Lung microvascular endothelial cell (primary cell): ENCODE measurements around the gene NDC80. TPM values are rescaled to one million over a fixed set of nuclear protein-coding genes. Genes with fewer than 3 reads are reported as not detected.

Source experiments
- DNase-seq, 2 donors: peaks; one replicate each; pipeline versions ENCODE4 v3.0.0 to v3.0.0-alpha.2; 2010; ENCODE audit warnings: low read depth in 2 of 2
- total RNA-seq: library from RNA; depleted of rRNA; stranded (reverse); fragments of >200 nt; gene quantifications from 2 replicates; pipeline ENCODE4 v1.2.1, GENCODE V29; 2014

The NDC80 gene
- total RNA-seq, 1 donor from 2014 or later = 3.2 TPM

DNA sequence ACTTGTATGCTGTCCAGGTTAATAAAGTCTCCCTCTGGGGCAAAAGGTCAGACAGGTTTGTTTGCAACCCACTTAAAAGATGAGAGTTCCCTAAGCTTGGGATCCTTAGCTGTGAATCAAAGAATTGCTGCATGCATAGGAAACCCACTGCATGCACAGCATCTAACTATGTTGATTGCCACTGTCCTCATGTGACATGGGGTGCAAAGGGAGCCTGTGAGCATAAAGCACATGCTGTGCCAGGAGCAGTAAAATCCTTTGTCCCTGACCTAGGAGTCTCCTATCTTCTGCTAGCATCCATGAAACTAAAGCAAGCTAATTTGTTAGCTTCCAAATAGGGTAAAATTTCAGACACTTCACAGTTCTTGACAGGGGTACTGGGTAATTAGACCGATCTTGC is 13.8 kb upstream of the NDC80 start:
- DNase-seq = no peak

DNA sequence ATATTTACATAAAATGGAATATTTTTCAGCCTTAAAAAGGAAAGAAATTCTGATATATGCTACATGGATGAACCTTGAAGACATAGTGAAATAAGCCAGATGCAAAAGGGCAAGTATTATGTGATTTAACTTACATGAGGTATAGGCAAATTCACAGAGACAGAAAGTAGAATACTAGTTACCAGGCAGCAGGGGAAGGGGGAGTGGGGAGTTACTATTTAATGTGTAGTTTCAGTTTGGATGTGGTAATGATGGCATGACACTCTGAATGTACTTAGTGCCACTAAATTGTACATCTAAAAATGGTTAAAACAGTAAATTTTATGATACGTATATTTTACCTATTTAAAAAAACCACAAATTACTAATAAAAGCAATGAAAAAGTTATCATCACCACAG is 12.1 kb upstream of the NDC80 start:
- no peak for DNase-seq

DNA sequence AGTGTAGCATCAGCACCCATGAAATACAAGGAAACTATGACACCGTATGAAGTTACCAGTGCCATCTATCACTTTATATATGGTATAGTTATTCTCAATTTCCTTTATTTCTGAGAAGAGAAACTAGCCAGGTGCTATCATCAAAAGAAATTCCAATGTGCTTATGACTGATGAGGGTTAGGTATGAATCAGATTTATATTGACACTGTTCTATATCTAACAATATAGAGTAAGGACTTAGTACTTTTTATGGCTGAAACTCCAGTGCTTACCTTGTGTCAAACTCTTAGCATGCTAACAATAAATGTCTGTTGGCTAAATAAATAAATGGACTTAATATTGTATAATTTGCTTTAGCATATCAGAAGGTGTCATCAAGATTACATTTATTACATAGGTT is 7.0 kb upstream of the NDC80 start:
- DNase-seq = no peak

DNA sequence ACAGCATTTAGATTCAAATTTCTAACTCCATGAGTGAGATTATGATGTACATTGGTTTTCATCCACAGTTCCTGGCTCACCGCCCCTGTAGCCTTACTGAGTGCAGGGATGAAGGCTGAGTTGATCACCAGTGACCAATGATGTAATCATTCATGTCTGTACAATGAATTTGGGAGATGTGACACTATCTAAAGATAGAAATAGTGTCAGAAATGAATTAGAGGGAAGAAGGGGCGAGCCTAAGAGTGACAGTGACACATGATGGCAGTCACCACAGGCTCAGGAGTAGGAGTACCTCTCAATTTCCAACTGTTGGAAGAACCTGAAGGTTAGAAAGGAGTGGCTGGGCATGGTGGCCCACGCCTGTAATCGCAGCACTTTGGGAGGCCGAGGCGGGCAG is 3.2 kb upstream of the NDC80 start:
- no peak for DNase-seq

DNA sequence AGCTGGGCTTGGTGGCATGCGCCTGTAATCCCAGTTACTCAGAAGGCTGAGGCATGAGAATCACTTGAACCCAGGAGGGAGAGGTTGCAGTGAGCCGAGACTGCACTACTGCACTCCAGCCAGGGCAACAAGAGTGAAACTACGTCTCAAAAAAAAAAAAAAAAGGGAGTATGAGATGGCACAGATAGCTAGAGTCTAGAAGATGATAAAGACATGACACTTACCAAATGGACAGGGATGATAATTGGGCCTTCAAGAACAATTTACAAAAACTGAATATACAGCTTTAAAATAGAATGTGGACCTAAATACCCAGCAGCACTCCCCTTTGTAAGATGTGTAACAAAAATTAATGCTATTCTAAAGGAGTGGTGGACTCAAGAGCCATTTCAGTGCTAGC is 2.8 kb upstream of the NDC80 start:
- no peak for DNase-seq

DNA sequence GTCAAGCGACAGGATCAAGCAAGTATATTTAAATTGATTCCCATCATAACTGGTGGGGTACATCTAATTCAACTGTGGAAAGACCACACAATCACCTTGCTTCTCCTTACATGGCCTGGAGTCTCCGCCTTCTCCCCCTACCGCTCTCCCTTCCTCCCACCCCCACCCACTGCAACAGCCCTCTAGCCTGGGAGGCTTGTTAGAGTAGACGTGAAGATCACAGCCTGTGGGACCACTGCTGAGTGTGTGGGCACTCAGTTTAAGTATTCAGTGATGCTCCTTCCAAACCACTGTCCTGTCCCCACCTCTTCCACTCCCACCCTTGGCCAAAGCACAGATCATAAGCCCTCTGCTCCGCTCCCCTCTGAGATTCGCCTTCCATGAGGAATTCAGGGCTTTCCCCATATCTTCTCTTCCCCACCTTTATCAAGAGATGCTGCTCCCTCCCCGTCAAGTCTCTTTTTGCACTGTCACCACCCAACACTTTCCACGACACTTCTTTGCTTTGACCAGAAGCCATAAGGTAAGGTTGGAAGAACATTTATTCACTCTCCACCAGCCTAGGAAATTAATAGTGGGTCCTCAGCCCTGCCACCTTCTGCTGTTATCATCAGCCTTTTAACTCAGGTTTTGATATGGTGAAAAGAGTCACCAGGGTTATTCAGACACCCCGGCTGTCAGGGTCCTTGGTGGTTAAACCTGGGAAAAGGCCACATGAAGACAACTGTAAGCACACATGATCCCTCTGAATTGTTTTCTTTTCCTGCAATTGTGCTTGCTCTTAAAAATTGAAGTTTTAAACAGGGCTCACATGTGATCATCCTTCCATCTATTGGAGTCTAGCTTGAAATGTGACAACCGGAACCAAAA is 1.8 kb upstream of the NDC80 start:
- no peak for DNase-seq

DNA sequence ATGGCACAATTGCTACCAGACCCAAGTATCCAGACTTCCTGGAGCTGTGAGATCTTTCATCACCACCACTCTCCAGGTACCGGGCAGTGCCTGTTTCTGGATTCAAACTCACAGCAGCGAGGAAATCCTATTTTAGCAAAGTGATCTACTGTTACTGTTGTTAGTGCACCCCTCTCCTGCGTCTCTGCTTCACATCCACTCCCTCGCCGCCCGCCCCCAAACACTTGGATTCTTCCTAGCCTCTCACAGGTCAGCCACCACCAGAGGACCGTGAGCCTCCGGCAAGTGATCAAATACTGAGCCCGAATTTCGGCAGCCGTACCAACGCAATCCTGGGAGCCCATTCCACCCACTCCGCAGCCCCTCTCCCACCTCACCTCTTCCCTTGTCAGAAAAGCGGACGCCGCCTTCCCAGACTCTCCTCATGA is 571 bp upstream of the NDC80 start:
- DNase-seq = peak; percentile 60 to 74

DNA sequence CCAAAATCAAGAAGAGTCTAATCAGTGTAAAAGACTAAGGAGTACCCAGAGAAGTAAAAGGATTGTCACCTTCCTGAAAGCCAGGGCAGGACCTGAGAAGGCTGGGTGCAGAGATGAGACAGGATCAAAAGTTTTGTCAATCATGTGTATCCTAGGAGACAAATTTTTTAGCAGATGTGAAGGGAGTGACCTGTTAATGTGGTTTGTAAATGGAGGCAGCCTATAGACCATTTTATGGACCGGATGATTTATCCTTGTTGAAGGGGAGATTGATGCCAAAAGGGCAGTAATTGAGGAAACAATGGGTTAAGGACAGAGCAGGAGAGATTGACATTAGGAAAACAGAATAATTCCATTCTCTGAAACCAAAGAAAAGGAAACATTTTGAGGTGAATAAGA is 813 bp downstream of the NDC80 start:
- DNase-seq = no peak

DNA sequence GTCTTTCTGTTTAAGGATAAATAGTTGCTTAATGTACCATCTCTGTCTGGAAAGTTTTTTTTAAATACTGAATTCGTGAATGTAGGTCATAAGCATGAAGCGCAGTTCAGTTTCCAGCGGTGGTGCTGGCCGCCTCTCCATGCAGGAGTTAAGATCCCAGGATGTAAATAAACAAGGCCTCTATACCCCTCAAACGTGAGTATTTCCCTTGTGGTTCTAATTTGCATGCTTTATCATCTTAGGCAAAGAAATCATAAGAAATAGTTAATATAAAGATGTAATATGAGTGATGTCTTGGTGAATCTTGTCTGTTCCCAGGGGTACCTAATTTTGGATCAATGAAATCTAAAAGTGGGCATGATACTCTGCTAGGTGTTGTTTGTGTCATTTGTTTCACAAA is 1.5 kb downstream of the NDC80 start:
- DNase-seq = peak in 1 of 2 donors; percentile 24

DNA sequence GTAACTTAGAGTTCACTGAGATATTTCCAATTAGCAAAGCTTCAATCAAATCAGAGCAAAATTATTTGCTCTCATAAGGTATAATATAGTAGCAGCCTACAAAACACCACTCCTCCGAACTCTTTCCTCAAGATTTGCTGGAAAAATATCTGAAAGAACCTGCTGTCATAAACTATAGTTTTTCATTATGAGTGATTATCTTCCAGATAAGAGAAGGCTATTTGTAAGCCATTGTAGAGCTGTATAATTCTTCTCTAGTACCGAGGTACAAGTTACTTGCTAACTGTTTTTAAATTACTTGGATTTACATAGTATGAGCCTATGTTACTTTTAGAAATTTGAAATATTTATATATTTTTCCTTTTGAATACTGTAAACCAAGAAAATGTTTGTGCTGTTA is 2.1 kb downstream of the NDC80 start:
- no peak for DNase-seq

DNA sequence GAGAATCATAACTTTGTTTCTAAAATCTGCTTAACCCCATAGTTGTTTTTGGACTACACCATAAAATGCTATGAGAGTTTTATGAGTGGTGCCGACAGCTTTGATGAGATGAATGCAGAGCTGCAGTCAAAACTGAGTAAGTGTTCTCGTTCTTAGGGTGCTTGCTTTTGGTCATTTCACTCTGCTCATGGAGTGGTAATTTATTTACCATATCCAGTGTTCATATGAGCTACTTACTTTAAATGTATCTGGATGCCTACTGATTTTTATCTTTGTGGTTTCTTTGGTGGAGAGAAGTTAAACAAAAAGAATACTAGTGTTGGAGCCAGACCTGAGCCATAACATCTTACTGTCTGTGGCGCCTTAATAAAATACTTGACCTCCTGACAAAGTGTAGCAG is 16.4 kb downstream of the NDC80 start:
- DNase-seq = no peak

DNA sequence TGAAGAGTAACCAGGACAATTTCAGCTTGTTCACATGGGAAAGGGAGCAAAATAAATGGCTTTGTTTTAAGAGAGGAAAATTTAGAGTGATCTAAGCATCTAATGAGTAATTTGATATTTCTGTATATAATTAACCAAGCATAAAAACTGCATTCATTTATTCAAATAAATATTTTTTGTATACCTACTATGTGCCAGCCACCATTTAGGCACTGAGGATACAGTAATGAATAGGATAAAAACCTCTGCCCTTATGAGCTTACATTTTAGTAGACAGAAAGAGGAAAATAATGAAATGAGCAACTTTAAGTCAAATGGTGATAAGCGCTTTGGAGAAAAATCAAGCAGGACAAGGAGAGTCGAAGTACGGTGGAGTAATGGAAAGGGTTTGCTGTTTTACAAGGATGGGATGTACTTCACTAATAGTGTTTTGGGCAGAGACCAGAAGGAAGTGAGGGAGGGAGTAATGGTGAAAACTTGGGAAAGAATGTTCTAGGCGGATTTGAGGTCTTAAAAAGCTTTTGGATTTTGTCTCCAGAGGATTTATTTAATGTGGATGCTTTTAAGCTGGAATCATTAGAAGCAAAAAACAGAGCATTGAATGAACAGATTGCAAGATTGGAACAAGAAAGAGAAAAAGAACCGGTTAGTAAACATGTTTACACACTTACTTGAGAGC is 17.4 kb downstream of the NDC80 start:
- no peak for DNase-seq

DNA sequence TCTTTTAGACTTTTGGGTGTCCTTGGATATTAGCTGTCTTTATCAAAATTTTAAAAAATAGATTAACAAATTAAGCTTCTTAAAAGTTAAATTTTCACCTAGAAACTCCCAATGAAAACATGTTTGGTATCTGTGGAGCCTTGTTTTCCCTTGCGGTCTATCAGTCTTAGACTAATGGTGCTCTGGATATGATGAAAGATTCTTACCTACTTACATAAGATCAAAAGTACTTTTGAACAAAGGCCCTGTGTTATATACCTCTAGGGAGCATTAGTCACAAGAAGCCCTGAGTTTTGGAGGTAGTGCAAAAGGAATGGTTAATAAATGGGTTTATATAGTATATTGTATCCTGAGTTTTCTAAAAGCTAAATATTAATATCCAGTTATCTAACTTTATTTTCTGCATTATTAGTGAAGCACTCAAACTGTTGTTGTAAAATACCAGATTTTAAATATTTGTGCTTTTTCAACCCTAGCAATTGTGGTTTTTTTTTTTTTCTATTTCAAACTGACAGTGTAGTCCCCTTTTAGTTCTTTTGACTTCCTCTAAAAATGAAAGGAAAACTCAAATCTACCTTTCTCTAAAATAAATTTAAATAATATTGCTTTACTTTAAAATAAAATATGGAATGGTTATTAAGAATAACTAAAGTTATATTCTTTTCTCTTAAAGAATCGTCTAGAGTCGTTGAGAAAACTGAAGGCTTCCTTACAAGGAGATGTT is 18.1 kb downstream of the NDC80 start:
- DNase-seq = no peak

DNA sequence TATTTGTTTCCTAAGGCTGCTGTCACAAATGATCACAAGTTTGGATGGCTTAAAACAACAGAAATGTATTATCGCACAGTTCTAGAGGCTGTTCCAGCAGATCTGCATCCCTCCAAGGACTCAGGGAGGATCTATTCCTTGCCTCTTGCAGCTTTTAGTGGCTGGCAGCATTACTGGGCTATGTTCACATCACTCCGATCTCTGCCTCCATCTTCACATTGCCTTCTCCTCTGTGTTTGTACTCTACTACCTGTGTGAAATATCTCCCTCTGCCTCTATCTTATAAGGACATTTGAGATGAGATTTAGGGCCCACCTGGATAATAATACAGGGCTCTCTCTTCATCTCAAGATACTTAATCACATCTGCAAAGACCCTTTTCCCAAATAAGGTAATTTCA is 18.9 kb downstream of the NDC80 start:
- no peak for DNase-seq

DNA sequence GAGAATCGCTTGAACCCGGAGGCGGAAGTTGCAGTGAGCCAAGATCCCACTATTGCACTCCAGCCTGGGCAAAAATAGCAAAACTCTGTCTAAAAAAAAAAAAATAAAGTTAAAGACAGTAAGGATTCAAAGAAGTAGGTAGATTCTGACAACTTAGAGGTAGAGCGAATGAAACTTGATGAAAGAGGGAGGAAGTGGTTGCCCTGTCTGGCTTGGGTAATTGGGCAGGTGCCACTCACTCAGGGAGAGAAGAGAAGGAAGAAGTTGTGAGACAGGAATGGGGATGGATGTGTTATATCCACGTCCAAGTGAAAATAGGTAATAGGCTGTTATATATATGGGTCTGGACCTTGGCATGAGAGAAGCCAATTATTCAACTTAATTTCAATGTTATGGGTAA is 26.3 kb downstream of the NDC80 start:
- DNase-seq = no peak

DNA sequence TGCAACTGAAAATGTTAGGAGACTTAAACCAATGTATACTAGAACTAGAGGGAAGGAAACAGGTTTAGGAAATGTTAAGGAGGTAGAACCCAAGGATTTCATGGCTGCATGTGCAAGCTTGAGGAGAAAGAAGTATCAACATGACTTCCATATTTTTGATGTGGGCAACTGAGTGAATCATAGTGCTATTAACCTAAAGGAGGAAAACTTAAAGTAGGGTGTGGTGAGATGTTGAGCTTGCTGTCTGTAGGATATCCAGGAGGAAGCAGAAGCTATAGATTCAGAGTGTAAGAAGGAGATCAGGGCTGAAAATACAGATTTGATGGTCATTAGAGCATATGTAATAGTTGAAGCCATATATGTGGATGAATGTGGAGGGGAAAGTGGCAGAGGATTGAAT is 31.5 kb downstream of the NDC80 start:
- DNase-seq = no peak

DNA sequence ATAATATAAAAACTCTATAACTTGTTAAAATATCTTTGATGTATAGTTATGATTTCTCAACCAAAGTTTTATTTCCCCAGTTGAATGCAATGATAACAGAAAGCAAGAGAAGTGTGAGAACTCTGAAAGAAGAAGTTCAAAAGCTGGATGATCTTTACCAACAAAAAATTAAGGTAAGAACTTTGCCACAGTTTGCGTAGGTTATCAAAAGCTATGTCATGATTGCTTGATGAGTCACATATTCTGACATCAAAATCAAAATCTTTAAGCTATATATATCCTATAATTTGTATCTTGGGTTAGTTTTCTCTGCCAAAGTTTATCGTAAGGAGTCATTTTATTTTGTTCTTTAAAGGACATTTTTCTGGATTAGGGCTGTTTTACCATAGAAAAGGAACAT is 35.0 kb downstream of the NDC80 start:
- DNase-seq = peak; percentile 18 to 23

DNA sequence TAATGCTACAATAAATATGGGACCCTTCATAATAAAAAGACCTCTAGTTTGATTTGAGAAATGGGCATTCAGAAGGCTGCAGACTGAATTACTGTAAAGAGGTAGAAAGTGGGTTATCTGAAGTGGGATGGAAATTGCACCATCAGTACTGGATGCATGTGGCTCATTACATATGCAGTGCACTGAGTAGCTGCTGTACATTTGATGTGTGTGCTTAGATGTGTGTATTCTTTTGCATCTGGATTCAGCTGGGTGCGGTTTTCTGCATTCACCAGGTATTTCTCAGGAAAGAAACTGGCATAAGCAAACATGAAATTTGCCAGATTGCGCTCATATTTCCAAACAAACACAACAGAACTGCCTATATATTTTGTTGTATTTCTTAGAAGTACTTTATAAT is 38.2 kb downstream of the NDC80 start:
- no peak for DNase-seq

DNA sequence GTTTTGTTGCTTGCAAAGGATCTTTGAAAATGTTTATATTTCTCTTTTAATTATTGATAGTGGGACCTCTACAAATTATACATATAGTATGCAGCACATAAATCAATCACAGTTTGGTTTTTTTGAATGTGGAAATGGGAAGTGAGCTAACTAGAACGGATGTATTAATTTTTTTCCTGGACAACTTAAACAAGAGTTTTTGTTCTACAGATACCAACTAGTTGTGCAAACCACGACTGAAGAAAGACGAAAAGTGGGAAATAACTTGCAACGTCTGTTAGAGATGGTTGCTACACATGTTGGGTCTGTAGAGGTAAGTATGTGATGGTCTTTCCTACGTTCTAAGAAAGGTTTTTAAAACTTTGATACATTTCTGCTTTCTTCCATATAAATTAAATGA is 39.2 kb downstream of the NDC80 start:
- DNase-seq = no peak

DNA sequence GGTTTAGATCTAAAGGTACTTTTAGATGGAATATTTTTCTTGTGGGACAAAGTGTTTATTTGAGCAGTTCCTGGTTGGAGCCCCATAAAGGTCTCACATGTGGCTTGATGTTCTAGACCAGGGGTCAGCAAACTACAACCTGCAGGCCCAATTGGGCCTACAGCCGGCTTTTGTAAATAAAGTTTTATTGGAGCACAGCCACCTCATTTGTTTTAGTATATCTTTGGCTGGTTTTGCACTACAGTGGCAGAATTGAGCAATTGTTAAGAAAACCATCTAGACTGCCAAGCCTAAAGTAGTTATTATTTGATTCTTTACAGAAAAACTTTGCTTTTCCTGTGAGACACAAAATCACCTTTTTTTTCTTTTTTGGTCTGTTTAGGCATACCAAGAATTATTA is 41.6 kb downstream of the NDC80 start:
- no peak for DNase-seq

DNA sequence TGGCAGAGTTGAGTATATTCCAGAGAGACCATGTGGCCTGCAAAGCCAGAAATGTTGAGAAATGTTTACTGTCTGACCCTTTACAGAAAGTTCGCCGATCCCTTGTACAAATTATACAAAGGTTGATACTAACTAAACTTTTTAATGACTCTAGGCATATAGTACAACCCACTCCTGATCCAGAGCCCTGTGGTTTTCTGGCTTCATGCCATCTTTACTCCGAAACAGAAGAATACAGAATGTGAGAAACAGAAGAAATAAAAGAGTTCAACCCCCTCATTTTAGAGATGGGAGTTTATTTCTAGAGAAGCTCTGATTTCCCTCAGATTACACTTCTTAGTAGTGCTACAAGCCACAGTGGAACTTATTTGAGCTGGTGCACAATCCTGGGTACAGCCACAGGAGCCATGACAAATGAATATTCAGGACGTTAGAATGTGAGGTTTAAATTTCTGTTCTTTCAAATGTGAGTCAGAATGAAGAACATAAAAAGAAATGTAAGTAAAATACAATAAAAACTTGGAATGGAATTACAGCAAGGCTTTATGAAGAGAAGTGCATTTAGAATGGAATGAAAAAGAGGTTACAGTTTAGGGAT is 46.1 kb downstream of the NDC80 start:
- DNase-seq = no peak

DNA sequence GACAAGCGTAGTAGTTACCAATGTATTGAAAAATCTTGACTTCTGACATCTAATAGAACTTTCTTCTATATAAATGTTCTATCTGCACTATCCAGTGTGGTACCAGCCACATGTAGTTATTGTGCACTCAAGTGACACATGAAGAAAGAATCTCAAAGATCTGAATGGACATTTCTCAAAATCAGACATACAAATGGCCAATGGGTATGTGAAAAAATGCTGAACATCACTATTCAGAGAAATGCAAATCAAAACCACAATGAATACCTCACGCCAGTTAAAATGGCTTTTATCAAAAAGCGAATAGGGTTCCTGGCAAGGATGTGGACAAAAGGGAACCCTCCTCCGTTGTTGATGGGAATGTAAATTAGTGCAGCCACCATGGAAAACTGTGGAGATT is 46.7 kb downstream of the NDC80 start:
- no peak for DNase-seq
